Kidney tubule cell (primary cell): ENCODE measurements around the gene ZDHHC8.

Experiments
- DNase-seq: peaks from one replicate; pipeline ENCODE4 v3.0.0-alpha.2; 2018; ENCODE audit warnings: low spot score

ZDHHC8 gene

GRCh38 chr22:20131597-20131858, at the start of gene ZDHHC8:
Gene ZDHHC8, plus strand, starts transcription at chr22:20131804. Its CDS starts 144 bp downstream, at chr22:20131948.
- DNase-seq: no peak

GRCh38 chr22:20083157-20083890, 48.3 kb upstream of the ZDHHC8 start:
- DNase-seq: no peak

GRCh38 chr22:20083891-20084546, 47.6 kb upstream of the ZDHHC8 start:
- no peak for DNase-seq

- DNase-seq: no peak
These were observed 46.8 kb upstream of the ZDHHC8 start for GRCh38 chr22:20084547-20085413.

GRCh38 chr22:20085651-20086050, 46.0 kb upstream of the ZDHHC8 start:
- no peak for DNase-seq

GRCh38 chr22:20086101-20086599, 45.5 kb upstream of the ZDHHC8 start:
- no peak for DNase-seq

GRCh38 chr22:20086763-20087162, 44.8 kb upstream of the ZDHHC8 start:
- no peak for DNase-seq

GRCh38 chr22:20087319-20088262, 44.0 kb upstream of the ZDHHC8 start:
- no peak for DNase-seq

GRCh38 chr22:20088263-20088648, 43.3 kb upstream of the ZDHHC8 start:
- DNase-seq: no peak

- DNase-seq: no peak
These were observed 42.2 kb upstream of the ZDHHC8 start for GRCh38 chr22:20089226-20089976.

- DNase-seq: no peak
These were observed 41.5 kb upstream of the ZDHHC8 start for GRCh38 chr22:20089977-20090729.

GRCh38 chr22:20090730-20091240, 40.8 kb upstream of the ZDHHC8 start:
- no peak for DNase-seq

GRCh38 chr22:20091690-20092476, 39.7 kb upstream of the ZDHHC8 start:
- no peak for DNase-seq

GRCh38 chr22:20092477-20092854, 39.1 kb upstream of the ZDHHC8 start:
- no peak for DNase-seq

GRCh38 chr22:20093418-20094196, 38.0 kb upstream of the ZDHHC8 start:
- DNase-seq: no peak

- DNase-seq: no peak
These were observed 37.3 kb upstream of the ZDHHC8 start for GRCh38 chr22:20094197-20094807.

- DNase-seq: no peak
These were observed 36.1 kb upstream of the ZDHHC8 start for GRCh38 chr22:20095521-20095920.
